ENCODE measurements around the gene CRTC3.
"Not testable (repeated sequence)": the region's sequence is repeated elsewhere in the genome, so short reads cannot be mapped to it uniquely, and the experiment has no call there.

DNA sequence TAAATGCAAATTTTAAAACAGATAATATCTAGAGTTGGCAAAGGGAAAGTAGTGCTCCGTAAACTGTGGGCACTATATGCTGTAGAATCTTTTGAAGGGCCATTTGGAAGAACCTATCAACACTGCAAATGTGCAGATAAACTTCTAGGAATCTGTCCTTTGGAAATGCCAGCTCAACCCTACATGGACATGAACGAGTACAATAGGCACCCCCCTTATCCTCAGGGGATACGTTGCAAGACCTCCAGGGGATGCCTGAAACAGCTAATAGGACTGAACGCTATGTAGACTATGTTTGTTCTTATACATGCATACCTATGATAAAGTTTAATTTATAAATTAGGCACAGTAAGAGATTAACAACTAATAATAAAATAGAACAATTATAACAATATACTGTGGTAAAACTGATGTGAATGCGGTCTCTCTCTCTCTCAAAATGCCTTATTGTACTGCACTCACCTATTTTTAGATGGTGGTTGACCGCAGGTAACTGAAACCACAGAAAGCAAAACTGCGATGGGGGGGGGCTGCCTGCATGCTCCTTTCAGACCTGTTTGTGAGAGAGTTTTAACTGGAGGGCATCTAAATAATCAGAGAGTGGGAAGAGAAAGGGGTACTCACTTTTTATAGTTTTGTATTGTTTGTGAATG lies 127.9 kb downstream of the CRTC3 start:
- TF ChIP-seq SUZ12, ELF4, SP1, NFRKB, ARNT, ZNF384 (IDR thresholded peaks at IDR 0.05): not testable (repeated sequence)
- TF ChIP-seq, protein P1, sequence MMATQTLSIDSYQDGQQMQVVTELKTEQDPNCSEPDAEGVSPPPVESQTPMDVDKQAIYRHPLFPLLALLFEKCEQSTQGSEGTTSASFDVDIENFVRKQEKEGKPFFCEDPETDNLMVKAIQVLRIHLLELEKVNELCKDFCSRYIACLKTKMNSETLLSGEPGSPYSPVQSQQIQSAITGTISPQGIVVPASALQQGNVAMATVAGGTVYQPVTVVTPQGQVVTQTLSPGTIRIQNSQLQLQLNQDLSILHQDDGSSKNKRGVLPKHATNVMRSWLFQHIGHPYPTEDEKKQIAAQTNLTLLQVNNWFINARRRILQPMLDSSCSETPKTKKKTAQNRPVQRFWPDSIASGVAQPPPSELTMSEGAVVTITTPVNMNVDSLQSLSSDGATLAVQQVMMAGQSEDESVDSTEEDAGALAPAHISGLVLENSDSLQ (IDR thresholded peaks at IDR 0.05): not testable (repeated sequence)
